Measurements from ENCODE around the gene PARP6.

Gene PARP6, protein sequence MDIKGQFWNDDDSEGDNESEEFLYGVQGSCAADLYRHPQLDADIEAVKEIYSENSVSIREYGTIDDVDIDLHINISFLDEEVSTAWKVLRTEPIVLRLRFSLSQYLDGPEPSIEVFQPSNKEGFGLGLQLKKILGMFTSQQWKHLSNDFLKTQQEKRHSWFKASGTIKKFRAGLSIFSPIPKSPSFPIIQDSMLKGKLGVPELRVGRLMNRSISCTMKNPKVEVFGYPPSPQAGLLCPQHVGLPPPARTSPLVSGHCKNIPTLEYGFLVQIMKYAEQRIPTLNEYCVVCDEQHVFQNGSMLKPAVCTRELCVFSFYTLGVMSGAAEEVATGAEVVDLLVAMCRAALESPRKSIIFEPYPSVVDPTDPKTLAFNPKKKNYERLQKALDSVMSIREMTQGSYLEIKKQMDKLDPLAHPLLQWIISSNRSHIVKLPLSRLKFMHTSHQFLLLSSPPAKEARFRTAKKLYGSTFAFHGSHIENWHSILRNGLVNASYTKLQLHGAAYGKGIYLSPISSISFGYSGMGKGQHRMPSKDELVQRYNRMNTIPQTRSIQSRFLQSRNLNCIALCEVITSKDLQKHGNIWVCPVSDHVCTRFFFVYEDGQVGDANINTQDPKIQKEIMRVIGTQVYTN

DNA sequence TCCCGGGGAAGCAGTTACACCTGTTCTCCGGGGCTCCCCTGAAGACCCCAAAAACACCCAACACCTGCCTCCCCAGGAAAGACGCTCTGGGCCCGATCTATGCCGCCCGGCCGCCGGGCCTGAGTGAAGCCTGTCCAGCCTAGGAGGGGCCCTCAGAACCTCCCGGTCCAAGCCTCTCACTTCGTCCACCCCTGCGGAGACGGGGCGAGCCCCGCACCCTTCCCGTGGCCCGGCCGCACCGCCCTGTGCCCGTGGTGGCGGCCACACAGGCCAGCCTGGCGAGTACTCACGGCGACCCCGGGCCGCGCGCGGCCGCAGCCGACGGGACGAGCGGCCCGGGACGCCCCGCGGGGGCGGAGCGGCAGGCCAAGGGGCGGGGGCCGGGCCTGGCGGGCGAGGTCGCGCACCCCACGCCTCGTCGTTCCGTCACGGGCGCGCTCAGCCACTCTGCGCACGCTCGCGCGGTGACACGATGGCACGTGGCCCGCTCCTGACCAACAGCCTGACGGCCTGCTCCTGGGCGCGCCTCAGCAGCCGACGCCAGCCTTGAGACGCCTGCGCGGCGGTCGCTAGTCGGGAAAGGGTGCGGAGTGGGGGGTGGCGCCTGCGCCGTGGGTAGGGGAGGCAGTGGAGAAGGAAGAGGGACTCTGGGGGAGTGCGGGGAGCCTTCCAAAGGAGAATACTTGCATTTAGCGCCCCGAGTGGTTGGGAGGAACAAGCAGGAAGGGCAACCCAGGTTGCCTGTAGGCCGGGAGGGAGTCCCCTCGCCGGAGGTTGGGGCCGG lies at the start of gene PARP6:
PARP6 (minus strand) TSS at position 342 of the 784 bp plus-strand sequence. CDS start 5,077 bp downstream, outside the sequence.
- peak; percentile 100 for DNase-seq

DNA sequence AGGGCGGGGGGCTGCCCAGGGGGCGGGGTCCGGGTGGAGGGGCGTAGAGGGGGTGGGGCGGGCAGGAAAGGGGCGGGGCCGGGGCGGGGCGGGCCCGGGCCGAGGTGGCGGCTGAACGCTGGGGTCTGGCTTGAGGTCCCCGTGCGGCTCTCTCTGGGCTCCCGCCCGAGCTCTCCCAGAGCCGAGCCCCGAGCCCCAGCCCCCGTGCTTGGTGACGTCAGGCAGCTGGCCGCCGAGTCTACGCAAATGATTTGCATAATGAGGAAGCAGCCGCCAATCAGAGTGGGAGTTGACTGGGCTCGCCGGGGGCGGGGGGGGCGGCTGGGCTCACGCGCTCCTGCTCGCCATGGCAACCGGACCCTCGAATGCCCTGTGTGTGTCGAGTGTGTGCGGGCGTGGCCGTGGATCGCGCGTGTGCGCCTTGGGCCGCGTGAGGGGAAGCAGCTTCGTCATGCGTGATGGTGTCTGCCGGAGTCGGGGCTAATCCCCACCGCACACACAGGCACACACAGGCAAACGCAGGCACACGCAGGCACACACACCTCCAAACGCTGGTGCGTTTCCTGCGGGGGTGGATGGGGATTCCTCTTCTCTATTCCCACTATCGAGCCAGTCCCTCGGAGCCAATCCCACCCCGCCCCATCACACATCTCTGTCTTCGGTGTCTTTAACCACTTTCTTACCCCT lies 47.8 kb upstream of the PARP6 start, which contains the start of gene CELF6:
CELF6 (minus strand) TSS at position 173 of the 687 bp plus-strand sequence. CDS start 283 bp downstream, outside the sequence.
- DNase-seq, result peak; percentile 92

DNA sequence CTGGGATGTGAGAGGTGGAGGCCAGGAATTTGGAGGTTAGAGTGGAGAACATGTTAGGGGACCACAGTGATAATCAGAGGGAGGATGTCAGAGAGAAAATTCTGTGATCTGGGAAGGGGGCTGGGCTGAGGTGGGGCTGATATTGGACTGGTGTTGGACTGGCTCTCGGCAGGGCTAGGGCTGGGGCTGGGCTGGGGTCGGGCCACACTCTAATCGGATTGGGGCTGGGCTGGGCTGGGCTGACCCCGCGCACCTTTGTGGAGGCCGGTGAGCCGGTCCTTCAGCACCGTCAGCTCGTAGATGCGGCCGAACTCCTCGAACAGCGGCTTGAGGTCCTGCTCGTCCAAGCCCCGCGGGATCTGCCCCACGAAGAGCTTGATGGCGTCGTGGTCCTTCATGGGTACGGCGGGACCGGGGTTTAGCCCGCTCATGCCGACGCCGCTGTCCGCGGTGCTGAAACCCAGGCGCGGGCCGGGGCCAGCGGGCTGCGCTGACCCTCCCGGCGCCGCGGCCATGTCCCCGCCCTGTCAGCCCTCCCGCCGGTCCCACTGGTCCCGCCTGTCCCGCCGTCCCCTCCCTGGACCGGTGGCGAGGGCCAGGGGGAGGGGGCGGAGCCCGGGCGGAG lies 47.1 kb upstream of the PARP6 start:
- DNase-seq, result peak; percentile 43

DNA sequence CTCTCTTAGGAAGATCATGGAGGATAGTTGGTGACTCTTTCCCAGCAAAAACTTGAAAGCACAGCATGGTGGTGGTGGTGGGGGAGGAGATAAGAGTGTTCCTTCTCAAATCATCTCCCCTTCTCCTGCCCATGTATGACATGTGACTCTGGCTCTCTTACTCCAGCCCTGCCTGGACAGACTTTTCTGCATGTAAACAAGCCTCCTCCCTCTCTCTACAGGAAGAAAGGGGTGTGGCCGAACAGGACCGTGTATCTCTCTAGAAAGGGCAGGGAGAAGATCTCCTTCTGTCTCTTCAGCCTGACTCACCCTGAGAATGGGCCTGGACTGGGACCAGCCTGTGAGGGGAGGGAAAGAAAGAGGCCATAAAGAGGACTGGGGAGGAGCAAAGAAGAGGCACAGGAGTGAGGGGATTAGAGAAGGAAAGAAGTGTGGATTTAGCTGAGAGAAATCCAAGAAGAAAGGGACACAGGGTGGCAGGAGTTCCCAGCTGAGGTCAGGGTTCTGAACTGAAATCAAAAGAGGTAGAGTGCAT lies 46.1 kb upstream of the PARP6 start:
- DNase-seq, result peak; percentile 40

DNA sequence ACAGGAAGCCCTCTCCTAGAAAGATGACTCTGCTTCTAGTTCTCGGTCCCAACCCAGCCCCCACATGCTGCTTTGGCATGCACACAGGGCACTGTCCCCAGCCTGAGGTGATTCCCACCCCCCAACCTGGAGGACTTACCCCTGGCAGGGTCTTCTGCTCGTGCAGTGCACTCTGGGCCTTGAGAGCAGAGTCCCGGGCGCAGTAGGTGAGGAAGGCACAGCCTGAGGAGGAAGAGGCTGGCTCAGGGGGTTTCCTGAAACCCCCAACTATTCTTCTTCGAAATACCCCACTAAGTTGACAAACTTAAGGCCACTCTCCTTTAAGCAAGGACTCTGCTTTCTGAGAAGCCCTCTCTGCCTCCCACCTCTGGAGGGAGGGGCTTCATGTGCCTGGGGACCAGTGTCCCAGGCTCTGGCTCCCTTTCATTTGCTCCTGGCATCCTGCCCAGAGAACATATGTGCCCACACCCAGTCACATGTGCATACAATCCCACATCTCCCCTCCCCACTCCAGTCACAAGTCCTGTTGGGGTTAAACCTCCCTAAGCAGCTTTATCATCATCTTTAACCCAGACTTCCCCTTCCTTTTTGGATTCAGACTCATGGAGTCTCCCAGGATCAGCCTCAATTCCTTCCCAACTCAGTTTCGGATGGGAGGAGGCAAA lies 43.5 kb upstream of the PARP6 start:
- no peak for DNase-seq

DNA sequence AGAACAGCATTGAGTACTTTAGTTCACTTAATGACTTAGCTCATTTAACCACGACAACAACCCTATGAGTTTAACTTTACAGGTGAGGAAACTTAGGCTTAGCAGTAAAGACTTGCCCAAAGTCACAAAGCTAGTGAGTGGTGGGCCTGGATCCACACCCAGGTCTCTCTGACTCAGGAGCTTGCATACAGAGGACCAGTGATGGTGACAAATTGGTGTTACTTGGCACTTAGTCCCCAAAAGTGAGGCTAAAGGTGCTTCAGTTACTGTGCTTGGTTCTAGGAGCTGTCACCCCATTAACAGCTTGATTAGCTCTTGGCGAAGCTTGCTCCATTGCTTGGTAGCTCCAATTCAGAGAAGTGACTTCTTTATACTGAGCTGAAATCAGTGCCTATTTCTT lies 41.5 kb upstream of the PARP6 start:
- DNase-seq, result no peak

DNA sequence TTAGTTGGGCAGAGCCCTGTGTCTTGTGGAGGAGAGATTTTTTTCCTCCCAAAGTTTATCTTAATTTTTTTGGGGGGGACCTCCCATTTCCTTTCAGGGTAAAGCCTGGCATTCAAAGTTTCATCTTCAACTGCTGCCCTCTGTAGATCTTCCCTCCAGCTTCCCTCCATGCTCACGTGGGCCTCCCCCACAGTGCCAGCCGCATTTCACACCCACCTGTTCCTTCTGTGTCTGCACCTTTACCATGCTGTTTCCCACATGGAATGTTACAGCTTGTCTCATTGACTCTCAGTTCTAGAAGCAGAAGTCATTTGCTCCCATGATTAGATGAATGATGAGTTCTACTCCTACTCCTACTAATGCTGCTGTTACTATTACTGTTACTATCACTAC lies 41.1 kb upstream of the PARP6 start:
- DNase-seq, result no peak

DNA sequence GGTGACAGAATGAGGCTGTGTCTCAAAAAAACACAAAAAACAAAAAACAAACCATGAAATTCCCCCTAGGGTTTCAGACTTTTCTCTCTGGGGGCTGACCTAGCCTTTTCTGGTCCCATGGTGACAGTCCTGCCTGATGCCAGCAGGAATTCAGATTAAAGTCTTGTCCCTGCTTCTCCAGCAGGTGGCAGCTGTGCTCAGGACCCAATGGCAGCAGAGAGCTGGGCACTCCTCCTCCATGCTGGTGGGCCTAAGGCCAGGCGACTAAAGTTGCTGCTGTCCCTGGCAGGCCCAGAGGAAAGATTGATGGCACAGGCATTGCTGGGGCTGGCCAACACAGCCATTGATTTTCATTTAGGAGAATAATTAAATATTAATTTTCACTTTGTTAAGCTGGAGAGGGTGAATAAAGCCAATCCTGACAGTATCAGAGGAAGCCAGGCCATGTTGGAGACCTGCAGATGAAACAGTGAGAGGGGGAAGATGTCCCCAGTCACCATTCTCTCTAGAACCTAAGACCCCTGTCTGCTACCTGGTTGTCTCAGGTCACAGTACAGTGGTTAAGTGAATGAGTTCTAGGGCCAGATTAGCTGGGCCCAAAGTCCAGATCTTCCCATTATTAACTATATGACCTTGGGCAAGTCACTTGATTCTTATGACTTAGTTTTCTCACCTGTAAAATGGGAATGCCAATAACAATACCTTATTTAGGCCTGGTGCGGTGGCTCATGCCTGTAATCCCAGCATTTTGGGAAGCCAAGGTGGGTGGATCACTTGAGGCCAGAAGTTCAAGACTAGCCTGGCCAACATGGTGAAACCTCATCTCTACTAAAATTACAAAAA lies 40.5 kb upstream of the PARP6 start:
- DNase-seq, result peak; percentile 56

DNA sequence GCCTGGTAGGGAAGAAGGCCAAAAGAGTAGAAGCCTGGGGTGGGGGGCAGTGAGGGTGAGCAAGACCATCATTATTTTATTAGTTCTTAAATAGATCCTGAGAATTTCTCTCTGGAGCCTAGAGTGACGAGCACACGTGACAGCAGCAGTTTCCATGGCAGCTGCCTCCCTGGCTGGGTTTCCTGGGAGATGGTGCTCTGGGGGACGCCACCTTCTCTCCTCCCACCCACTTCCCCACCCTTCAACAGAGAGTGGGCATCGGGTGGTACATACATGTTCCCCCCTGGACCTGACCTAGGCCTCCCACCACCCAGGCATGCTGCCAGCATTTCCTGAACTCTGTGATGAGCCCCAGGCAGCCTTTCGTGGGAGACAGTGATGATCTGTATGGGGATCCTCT lies 34.7 kb upstream of the PARP6 start:
- no peak for DNase-seq

DNA sequence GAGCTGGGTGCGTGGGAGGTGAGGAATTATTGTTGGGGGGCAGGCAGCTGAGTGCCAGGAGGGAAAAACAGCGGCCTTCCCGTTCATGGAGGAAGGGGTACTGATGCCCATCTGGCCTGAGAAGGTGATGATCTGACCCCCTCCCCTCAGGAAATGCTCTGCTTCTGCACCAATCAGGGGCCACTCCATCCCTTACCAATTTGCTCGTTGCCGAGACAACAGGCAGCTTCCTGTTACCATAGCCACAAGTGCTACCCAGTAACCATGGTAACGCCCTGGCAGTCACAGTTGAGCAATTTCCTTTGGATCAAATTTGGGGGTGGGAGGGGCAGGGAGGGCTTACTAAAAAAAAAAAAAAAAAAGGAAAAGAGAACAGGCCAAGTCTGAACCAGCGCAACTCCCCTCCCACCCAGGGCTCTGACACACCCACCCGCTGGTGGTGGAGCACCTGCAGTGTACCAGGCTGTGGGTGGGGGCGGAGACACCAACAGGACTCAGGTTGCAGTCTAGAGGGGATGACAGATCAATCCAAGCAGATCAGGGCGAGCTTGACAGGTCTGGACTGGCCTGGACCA lies 33.9 kb upstream of the PARP6 start:
- DNase-seq, result no peak

DNA sequence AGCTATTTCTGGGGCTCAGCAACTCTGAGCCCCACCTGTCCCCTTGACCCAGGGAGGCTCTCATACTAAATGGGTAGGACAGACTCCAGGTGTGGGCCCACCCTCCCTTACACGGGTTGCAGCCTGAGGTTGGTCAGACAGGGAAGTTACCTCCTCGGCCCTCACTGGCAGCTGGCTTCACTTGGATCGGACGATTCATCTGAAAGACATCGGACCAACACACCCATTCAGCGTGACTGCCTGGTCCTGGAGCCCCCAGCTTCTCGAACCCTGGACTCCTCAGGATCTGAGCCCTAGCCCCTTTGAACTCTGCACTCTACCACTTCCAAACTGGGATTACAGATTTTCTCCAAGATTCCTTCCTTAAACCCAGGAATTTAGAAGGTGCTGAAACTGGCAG lies 32.2 kb upstream of the PARP6 start:
- DNase-seq, result no peak

DNA sequence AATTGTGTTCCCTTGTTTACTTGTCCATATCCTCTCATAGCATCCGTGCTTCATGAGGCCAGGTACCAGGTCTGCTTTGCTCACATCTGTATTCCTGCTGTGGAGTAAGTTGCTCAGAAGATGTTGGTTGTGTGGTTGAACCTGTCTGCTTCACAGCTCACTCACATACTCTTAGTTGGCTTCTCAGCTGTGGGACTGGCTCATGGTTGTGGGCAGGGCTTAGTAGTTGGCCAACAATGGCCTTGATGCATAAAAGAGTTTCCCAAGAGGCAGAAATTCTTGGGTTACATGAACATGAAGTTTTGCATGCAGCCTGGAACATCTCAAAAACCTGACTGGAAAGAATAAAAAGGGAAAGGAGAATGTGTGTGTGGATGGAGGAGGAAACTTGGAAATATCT lies 30.6 kb upstream of the PARP6 start:
- DNase-seq, result no peak

DNA sequence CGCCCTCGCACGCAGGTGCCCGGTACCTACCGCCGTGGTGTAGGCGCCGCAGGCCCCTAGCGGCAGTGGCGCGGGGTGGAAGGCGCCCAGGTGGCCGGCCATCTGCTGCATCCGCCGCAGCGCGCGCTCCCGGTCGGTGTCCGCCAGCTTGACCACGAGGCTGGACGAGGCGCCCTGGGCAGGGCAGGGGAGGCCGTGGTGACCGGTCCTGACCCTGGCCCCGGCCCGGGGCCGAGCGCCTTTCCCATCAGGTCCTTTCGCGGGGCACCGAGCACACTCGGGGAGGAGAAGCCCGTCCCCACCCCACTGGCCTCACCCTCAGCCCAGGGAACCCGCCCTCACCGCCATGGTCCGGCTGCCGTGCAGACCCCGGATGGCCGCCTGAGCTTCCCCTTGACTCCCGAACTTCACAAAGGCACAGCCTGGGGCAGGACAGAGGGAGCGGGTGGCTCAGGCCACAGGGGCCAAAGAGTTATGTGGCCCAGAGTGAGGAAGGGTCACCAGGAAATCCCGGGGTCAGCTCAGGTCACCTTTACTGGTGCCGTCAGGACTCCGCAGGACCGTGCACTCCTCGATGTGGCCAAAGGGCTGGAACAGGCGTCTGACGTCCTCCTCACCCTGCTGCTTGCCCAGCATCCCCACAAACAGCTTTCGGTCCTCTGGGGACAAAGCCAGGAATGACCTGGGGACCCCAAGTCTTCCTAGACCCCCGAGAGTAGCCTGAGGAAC lies 17.4 kb upstream of the PARP6 start:
- DNase-seq, result no peak

DNA sequence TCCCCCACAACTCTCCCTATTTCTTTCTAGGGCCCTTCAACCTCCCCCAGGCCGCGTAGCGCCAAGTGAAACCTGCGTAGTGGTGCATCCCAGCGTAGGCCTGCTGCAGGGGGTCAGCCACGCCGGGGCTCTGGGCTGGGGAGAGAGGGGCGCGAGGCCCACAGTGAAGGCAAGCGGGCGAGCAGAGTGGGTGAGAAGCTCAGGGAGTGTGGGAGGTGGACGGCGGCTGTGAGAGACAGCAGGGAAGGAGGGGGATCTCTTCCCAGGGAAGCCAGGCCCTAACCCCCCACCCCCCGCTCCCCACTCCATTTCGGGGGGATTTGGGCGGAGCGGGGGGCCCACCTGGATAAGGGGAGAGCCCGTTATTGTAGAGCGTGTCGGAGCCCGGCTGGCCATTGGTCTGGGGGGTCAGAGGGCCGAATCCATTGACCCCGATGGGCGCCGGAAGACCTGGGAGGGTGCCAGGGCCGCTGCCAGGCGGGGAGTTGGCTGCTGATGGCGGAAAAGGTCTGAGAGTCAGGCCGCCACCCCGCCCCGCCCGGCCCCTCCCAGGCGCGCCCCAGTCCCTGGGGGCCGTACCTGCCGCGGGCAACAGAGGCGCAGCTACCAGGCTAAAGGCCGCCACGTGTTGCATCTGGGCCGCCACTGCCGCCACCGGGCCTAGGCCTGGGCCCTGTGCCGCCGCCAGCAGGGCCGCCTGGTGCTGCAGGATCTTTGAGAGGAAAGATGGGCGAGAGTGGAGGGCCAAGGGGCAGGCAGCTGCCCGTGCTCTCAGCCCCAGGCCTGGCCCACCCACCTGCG lies 16.6 kb upstream of the PARP6 start:
- DNase-seq, result no peak

DNA sequence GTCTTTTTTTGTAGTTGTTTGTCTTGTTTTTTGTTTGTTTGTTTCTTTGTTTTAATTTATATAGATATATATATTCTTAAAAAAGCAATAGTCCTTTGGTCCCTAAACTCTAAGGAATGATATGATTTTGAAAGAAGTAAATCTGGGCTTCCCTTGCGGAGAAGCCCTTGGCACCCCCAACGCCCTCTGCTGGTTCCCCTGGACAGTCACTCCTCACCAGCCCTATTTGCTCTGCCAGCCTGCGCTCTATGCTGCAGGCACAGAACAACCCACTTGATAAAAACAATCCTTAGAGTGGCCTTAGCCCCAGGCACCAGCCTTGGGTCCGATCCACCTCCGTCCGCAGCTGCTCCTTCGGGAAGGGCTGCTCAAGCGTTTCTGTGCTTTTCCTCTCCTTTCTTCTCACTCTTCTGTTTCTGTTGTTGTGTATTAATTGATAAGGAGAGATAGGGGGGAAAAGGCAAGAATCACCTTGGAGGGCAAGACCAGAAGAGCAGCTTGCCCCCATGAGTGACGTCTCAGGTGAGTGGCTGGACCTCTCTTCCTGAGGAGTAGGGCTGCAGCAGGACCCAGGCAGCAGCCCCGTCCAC lies 13.7 kb upstream of the PARP6 start:
- no peak for DNase-seq

DNA sequence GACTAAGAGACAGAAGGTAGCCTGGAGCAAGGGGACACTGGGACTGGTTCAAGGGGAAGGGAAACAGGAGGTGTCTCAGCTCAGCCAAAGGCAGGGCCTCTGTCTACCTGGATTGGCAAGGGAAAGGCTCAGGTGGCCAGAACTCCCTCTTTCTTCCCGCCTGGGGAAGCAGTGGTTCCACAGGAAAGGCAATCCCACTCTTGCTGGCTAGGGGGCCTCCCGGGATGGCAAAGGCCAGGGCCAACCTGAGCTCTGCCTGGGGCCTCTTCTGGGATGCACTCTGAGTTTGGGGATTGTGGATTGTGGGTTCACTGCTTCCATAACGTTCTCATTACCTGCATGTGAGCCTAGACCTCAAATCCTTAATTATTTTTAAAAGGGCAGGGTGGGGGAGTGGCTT lies 13.0 kb upstream of the PARP6 start:
- no peak for DNase-seq

DNA sequence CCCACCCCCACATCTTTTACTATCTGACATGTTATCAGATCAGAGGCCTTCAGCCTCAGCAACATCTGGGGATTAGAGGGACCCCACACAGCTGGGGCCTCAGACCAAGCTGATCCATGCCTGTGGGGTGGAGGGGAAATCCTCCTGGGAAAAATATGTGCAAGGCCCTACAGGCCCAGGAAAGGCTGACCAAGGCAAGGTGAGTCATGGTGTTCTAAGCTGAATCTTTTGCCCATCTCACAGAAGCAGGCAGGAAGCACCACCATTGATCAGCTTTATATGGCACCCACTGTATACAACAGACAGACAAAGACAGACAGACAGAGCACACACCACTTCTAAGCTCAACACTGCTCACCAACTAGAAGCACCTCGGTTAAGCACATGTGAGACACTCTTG lies 12.4 kb upstream of the PARP6 start:
- DNase-seq, result peak; percentile 41

DNA sequence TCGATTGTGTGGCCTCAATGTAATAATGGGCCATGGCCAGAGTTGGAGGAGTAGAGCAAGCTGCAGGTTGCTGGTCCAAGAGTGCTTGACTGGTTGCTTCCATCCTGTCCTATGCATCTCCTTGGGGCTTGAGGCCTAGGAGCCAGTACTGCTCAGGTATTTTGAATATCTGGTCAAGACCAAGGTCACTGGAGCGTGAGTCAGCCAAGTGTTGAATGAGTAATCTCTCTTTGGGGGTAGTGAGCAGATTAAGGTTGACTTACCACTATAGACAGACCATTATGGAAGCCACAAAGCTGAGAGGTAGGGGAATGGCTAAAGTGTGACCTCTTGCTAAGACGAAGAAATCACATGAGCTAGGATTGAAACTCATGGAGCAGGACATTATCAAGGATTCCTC lies 9.4 kb upstream of the PARP6 start:
- DNase-seq, result no peak
